Uterine smooth muscle cell (primary cell): ENCODE results near the gene SLC5A7. TPM values are rescaled to one million over a fixed set of nuclear protein-coding genes. Genes with fewer than 3 reads are reported as not detected.

Experiments
- total RNA-seq: library from RNA; depleted of rRNA; stranded (reverse); fragments of >200 nt; gene quantifications from 2 replicates; pipeline ENCODE4 v1.2.3, GENCODE V29; 2014

SLC5A7 gene
- total RNA-seq, result not detected in 2 replicates

GRCh38 chr2:107986278-107987217, at the start of gene SLC5A7:
Gene SLC5A7, plus strand, starts transcription at chr2:107986524. Its CDS starts 1,632 bp downstream, at chr2:107988156.

Other genes with a start within 250 kb of the SLC5A7 start
- gene RGPD4, start 159.6 kb upstream of the SLC5A7 start, total RNA-seq, result not detected in 2 replicates